HG02798 (cell line): ENCODE results near the gene CUEDC1.

Experiments used
- ATAC-seq: cut with Tn5 transposase; IDR thresholded peaks from one replicate; pipeline ENCODE4 v1.9.1; 2021; ENCODE audit warnings: mild to moderate bottlenecking; ENCODE audit not compliant: unreplicated experiment, poor library complexity

Gene CUEDC1

DNA sequence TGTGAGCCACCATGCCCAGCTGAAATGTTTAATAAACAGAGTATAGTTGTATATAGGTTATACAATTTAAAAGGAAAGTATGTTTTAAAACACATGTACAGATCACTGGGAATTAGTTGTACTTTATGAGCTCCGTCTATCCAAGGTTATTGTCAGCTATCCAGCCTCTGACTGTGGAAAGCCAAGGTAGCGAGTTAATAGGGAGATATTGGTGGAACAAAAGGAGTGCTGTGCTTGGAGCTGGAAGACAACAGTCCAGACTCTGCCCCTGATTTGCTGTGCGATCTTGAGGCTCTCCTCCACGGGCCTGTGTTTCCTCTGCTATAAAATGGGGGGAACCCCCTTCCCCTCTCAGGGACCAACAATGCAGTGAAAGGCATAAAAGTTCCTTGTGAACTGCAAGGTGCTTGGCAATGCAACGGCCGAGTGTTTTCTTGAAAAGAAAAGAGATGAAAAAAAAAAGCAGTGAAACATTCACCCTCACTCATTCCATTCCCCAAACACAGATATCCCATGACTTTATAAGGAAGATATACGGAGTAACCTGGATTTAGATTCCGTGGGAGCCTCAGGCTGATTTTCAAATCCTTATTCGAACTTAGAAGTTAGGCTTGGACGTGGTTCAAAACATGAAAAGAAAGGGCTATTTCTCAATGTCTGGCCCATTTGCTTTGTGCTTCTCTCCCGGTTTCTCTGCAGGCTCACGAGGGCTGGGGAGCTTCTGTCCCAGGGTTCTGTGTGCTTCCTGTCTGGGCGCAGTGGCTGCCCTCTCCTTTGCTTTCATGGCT is 34.1 kb downstream of the CUEDC1 start:
- no peak for ATAC-seq

DNA sequence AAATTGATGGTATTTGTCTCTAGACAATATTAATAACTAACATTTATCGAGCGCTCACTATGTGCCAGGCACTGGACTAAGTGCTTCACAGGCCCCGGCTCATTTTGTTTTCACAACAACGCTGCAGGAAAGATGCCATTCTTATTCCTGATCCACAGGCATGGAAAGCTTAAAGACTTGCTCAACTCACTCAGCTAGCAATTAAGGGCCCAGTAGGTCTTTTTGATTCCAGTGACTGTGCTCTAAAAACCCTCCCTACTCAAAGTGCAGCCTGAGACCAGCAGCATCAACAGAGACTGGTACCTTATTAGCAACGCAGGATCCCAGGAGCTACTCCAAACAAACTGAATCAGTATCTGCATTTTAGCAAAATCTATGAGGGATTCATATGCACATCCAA is 35.3 kb downstream of the CUEDC1 start:
- ATAC-seq, result no peak

DNA sequence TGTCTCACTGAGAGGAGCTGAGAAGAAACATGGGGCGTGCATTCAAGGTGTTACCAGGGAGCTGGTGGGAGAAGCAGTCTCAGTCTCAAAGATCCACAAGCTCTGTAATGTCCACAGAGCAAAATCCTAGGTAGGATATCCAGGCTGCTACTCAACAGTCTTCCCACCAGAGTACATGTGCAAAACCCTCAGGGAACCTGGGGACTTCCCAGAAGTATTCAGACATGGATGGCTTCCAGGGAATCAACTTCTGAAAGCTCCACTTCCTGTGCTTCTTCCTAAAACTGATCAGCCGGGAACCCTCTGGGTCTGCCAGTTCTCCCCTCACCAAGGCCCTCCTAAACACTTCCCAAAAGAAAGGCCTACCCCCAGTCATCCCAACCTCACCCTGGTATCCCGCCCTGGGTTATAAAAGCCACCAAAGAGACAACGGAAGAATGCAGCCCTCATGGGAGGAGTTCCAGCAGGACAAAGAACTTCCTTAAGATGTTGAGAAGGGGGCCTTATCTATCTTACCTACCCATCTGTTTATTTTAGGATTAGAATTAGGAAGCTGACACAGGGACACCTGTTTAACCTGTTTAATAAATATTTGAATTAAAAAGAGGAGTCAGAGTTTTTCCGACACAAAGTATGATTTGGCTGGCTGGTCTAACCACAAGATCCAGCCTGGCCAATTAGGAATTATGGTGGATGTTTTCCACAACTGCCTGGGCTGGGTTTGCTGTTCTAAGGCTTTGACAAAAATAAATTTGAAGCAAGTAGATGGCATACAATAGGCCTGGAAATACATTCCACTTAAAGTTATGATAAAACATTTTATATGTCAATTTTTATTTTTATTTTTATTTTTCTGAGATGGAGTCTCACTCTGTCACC is 37.0 kb downstream of the CUEDC1 start:
- ATAC-seq, result no peak

DNA sequence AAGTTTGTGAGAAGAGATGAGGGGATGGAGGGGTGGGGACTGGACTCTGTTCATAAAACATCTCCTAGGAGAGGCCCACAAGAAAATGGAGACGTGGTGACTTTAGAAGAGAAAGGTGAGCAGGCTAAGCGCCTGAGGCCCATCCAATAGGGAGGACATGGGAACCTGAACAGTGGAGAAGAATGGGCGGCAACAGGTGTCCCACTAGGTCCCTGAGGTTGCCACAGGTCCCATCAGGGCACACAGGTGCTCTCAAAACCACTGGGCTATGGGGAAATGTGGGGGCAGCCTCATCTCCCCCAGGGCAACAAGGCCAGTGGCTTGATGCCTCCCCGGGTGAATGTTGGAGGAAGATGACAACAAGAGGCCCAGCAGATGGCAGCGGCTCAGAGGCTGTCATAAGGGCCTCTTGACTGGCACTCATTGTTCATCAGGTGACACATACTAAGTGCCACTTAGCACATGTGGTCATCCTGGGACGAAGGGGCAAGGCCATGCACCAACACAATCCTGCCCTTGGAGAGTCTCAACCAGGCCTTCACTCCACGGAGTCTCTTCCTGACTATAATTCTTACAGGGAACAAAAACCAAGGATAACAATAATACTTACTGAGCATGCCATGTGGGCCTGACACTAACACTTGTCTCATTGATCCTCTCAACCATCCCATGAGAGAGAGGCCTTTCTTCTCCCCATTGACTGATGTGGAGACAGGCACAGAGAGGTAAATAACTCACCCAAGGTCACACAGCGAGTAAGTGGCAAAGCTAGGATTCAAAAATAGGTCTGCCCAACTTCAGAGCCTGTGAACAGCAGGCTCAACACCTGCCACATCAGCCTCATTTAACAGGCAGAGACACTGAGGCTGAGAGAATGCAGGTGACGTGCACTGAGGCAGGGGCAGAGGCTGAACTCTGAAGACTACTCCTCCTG is 38.0 kb downstream of the CUEDC1 start:
- no peak for ATAC-seq

DNA sequence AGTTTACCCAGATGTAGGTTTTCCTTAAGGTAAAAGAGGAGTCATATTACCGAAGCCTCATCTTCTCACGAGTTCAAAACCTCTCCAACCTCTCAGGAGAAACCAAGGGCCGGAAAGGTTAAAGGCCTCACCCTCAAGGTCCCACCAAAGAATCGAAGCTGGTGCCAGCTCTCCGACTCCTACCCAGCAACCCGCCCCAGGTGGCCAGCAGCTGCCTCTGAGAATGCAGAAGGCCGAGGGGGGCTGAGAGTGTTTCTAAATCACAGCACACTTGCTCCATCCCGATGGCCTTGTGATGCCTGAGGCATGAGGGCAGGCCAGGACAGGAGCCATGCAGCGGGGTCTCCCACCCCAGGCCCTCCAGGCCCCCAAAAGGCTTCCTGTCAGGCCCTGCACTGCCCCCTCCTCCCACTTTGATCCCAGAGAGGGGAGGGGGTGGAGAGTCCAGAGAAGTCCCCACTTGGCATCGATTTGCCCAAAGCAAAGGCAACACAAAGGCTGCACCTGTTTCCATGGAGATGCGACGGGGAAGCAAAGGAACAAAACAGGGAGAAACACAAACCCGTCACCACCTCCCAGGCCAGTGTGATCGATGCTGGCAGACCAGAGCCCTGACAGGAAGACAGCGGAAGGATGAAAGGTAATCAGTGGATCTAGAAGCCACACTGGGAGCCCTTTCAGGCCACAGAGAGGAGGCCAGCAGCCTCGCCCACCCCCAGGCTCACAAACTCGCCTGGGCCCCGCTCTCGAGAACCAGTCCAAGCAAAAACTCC is 39.0 kb downstream of the CUEDC1 start:
- ATAC-seq, result no peak

DNA sequence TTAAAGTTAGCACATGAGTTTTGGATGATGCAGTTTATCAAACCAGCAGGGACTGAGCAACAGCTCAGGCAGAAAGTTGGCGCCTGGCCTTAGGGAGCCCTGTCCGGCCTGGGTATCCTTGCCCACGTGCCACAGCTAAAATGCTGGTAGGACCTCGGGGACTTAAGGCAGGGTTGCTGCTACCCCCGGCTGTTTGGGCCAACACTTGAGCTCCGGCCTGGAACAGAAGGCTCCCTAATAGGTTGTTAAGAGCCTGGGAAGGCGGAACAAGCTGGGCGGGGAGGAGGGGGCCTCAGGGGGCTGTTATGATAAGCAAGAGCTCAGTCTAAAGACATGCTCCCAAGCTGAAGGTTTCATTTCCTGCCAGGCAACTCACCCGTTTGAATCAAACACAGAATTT is 39.7 kb downstream of the CUEDC1 start:
- no peak for ATAC-seq

DNA sequence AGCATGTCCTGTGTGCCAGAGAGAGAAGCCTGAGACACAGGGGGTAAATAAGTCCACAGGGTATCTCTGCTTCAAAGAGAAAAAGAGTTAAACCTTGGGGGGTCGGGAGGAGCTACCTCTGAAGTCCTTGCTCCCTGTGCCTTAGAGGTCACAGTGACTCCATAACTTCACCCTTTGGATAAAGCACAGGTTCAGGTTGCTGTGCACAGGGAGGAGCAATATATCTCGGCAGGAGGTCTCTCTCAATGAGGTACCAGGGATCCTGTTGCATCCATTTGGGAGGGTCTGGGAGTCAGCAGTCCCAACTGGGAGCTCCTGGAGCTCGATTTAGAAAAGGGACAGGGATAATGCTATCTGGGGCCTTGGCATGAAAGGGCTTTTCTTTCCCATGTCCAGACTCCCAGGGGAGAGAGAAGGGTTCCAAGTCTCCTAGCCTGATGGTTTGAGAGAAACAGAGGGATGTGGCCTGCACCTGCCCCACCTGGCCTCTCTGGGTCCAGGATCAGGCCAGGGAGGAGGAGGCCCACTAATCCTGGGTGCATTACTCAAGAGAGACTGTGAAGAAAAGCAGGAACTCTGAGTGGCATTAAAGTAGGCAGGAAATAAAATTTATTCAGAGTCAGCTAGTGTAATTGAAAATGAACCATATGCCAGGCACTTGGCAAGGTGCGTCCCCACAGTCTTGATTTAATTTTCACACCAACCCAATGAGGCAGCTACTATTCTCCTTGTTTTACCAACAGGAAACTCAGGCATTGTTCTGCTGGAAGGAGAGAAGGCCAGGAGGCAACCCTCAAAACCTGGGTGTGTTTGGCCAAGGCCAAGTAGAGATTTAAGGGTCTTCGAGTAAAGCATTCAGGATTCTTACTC is 40.7 kb downstream of the CUEDC1 start:
- no peak for ATAC-seq

DNA sequence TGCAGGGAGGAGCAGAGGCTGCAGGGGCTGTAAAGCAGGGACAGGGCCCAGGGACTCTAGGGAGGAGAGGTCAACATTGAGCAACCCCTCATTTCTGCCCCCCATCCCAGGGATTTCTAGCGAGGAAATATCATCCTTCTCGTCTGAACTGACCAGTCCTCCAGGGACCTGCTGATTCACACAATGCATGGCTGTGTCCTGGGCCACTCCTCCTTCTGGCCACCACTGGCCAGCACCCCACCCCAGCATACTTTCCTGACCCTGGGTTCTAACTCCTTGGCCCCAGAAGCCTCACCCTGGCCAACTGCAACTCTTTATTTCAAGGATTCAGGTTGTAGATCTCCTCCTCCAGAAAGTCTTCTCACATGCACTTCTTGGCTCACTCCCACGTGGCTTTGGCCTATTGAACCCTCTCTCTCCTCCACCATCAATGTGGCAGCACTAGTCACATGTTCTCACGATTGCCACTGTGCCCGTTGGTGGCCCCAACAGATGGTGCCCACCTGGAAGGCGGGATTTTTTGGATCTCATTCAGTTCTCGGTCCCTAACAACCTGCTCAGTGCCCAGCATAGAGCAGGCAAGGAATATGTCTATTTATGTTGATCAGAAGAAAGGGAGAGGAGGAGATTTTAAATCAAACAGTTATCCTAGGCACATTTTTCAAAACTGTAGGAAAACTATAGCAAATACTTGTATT is 41.5 kb downstream of the CUEDC1 start:
- no peak for ATAC-seq

DNA sequence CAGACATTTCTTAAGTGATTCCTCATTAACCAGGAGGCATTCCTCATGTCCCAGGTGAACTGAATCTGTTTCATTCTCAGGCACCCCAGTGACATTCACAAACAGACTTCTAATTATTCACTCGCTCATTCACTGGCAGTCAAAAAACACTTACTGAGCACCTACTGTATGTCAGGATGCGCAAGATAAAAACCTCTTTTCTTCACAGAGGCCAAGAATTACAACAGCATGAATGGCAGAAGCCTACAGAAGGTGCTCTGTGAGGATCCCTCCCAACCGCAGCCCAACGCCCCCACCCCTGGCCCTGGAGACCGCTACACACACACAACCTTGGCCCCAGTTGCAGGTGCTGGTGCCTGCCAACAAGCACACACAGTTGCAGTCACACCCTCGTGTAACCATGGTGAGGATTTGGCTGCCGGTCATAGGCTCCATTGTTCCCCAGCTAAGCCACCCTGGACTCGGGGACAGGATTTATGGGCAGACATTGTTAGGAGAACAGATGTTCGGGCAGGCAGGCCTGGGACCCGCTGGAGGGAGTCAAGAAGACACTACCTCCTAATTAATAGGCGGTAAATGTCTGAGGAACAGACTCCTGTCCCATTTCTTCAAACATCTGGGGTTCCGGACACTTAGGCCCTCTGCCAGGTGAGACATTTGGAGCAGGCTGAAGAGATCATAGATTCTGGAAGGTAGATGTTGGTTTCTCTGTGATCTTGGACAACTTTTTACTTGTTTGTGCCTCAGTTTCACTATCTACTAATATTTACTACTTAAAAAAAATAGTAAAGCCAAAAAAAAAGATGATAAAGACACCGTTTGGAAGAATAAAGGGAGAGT is 43.2 kb downstream of the CUEDC1 start:
- no peak for ATAC-seq

DNA sequence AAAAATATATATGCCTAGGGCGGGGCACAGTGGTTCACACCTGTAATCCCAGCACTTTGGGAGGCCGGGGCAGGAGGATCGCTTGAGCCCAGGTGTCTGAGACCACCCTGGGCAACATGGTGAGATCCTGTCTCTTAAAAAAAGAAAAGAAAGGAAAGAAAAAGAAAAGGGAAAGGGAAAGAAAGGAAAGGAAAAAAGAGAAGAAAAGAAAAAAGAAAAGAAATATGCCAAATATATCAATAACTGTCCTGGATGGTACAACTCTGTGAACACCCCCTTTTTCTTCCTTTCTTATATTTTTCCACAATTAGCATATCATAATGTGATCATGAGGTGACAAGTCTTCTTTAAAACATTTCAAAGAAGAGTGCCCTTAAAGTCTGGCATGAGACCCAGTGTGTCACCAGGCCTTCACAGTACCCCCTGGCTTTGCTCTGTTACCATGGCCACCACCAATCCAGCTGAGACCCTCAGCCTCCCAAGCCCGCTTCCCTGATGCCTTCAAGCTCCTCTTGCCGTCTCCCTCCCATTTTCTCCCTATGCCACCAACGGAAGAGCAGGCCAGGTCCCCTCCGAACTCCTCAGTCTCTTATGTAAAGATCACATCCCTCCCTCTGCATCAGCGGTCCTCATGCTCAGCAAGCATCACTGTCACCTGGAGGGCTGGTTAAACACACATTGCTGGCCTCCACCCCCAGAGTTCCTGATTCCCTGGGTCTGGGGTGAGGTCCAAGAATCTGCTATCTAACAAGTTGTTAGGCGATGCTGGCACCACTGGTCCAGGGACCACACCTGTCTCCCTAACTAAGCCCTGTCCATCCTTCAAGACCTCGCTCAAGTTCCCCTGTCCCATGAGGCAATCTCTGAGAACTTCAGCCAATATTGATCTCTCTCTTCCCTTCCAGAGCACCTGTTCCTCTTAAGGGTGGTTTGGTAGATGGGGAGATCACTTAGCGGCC is 44.5 kb downstream of the CUEDC1 start:
- ATAC-seq, result no peak

DNA sequence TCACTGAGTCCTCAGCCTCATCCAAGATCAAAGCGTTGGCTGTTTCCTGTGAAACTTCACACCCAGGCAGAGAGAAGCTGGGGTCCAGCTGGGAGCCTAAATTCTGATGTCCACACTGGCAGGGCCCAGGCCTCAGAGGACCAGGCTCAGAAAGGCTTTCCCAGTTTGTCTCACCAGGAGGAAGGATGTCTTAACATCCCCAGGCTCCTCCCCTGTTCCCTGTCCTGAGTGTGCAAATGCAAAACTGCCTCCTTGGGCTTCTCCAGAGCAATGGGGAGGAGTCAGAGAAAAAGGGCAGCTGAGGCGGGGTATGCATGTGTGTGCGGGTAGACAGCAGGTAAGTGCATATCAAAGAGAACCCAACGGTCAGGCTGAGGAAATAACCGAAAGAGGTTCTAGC is 45.7 kb downstream of the CUEDC1 start:
- ATAC-seq, result no peak

DNA sequence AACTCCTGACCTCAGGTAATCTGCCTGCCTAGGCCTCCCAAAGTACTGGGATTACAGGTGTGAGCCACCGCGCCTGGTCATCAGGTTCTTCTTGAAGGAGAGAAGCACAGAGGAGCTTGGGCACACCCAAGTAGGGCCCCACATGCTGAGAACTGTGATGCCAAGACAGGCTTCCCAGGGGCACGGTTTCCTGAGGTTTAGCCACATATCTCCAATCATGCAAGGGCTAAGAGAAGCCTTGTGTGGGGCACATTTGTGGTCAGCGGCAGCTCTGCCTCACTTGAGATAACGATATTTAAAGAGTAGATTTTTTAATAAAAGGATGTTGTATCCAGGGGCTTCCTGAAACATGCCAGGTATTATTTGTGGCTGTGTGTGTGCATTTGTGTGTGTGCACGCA is 46.9 kb downstream of the CUEDC1 start:
- ATAC-seq, result no peak

DNA sequence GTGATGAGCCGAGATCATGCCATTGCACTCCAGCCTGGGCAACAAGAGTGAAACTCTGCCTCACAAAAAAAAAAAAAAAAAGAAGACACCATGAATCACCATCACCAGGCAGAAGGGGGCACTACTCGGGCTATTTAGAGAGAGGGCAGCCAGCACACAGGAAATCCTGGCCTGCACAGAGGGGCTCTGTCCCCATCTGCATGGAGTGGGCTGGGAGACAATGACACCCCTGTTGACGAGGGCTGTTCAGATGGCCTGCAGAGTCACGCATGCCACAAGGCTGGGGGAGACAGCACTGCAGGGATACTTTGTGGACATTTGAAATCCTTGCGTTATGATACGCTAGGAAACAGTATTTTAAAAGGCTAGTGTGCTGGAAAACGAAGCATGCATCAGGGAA is 48.3 kb downstream of the CUEDC1 start:
- ATAC-seq, result no peak

DNA sequence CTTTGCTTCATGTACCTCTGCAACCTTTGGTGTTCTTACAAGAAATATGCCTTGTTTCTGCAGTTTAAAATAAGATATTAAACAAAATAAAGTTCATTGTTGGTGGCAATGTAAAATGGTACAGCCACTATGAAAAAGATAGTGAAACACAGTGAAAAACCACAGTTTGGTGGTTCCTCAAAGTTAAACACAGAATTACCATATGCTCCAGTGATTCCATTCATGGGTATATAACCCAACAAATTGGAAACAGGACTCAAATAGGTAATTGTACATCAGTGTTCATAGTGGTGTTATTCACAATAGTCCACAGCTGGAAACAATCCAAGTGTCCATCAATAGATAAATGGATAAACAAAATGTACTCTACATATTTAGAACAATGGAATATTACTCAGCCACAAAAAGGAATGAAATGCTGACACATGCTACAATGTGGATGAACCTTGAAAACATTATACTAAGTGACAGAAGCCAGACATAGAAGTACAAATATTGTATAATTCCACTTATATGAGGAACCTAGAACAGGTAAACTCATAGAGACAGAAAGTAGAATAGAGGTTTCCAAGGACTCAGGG is 49.2 kb downstream of the CUEDC1 start:
- ATAC-seq, result no peak

DNA sequence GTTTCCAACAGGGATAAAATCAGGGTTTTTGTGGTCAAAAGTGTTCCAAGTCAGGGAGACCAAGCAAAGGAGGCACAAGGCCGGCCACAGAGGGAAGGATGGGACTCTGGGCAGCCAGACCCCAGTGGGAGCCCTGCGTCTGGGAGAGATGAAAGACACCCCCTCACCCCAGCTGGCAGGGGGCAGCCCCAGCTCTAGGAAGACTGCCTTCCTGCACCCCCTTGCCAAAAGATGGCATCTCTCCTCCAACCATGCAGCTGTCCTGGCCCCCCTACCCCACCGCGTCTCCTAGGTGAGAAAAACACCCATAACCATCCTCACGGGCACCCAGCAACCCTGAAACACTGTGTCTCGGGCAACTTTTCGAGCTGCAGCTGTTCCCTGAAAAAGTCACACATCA is 51.3 kb downstream of the CUEDC1 start:
- ATAC-seq, result no peak
